ENCODE data around the gene IKZF4.
A peak's percentile ranks its signal among the peaks of the same experiment; 100 is the strongest.
"Not testable (repeated sequence)": the region's sequence is repeated elsewhere in the genome, so short reads cannot be mapped to it uniquely, and the experiment has no call there.

Gene IKZF4

GRCh38 chr12:55982319-55982936, 38.4 kb upstream of the IKZF4 start:
- H3K4me3 ChIP-seq (ENCODE audit: low read length in 2 of 2), result no peak overlapping the region
- H3K27ac ChIP-seq (ENCODE audit: low read depth in 2 of 2, low read length in 2 of 2), result no peak overlapping the region
- H3K9ac ChIP-seq (ENCODE audit: low read depth in 1 of 2, low read length in 2 of 2), result no peak overlapping the region
- peaks cover 4 to 6% of the 10 kb centered on the region in 2 donors for H3K4me1 ChIP-seq (ENCODE audit: control insufficient read depth in 2 of 2, insufficient read depth in 2 of 2, low read length in 2 of 2)
- no peaks in the 10 kb centered on the region for H3K9me3 ChIP-seq (ENCODE audit: control insufficient read depth in 2 of 2, low read length in 2 of 2)
- peaks cover 14 to 21% of the 10 kb centered on the region in 2 donors for H3K36me3 ChIP-seq (ENCODE audit: control insufficient read depth in 2 of 2, insufficient read depth in 2 of 2, low read length in 2 of 2)
- H3K27me3 ChIP-seq (ENCODE audit: control insufficient read depth in 2 of 2, insufficient read depth in 2 of 2, low read length in 2 of 2), result no peaks in the 10 kb centered on the region

- H3K9me3 ChIP-seq (ENCODE audit: control insufficient read depth in 2 of 2, low read length in 2 of 2), result no peaks in the 10 kb centered on the region
- H3K4me3 ChIP-seq (ENCODE audit: low read length in 2 of 2), result no peak overlapping the region
- no peak overlapping the region for H3K9ac ChIP-seq (ENCODE audit: low read depth in 1 of 2, low read length in 2 of 2)
- H3K27ac ChIP-seq (ENCODE audit: low read depth in 2 of 2, low read length in 2 of 2), result no peak overlapping the region
- H3K27me3 ChIP-seq (ENCODE audit: control insufficient read depth in 2 of 2, insufficient read depth in 2 of 2, low read length in 2 of 2), result no peaks in the 10 kb centered on the region
- no peaks in the 10 kb centered on the region for H3K4me1 ChIP-seq (ENCODE audit: control insufficient read depth in 2 of 2, insufficient read depth in 2 of 2, low read length in 2 of 2)
- peaks cover 17 to 25% of the 10 kb centered on the region in 2 donors for H3K36me3 ChIP-seq (ENCODE audit: control insufficient read depth in 2 of 2, insufficient read depth in 2 of 2, low read length in 2 of 2)
Observed at GRCh38 chr12:55983232-55983842, 37.5 kb upstream of the IKZF4 start.

GRCh38 chr12:55984861-55985260, 36.0 kb upstream of the IKZF4 start:
- Histone ChIP-seq H3K4me1 (ENCODE audit: control insufficient read depth in 2 of 2, insufficient read depth in 2 of 2, low read length in 2 of 2) (no peaks in the 10 kb centered on the region), H3K27me3 (ENCODE audit: control insufficient read depth in 2 of 2, insufficient read depth in 2 of 2, low read length in 2 of 2) (no peaks in the 10 kb centered on the region), H3K4me3 (ENCODE audit: low read length in 2 of 2) (no peak overlapping the region), H3K9ac (ENCODE audit: low read depth in 1 of 2, low read length in 2 of 2) (no peak overlapping the region), H3K36me3 (ENCODE audit: control insufficient read depth in 2 of 2, insufficient read depth in 2 of 2, low read length in 2 of 2) (peaks cover 22 to 27% of the 10 kb centered on the region in 2 donors), H3K9me3 (ENCODE audit: control insufficient read depth in 2 of 2, low read length in 2 of 2) (no peaks in the 10 kb centered on the region), H3K27ac (ENCODE audit: low read depth in 2 of 2, low read length in 2 of 2) (no peak overlapping the region)

- H3K4me3 ChIP-seq (ENCODE audit: low read length in 2 of 2), result no peak overlapping the region
- H3K27ac ChIP-seq (ENCODE audit: low read depth in 2 of 2, low read length in 2 of 2), result no peak overlapping the region
- H3K4me1 ChIP-seq (ENCODE audit: control insufficient read depth in 2 of 2, insufficient read depth in 2 of 2, low read length in 2 of 2), result no peaks in the 10 kb centered on the region
- H3K27me3 ChIP-seq (ENCODE audit: control insufficient read depth in 2 of 2, insufficient read depth in 2 of 2, low read length in 2 of 2), result no peaks in the 10 kb centered on the region
- no peak overlapping the region for H3K9ac ChIP-seq (ENCODE audit: low read depth in 1 of 2, low read length in 2 of 2)
- H3K9me3 ChIP-seq (ENCODE audit: control insufficient read depth in 2 of 2, low read length in 2 of 2), result no peaks in the 10 kb centered on the region
- H3K36me3 ChIP-seq (ENCODE audit: control insufficient read depth in 2 of 2, insufficient read depth in 2 of 2, low read length in 2 of 2), result peaks cover 26 to 29% of the 10 kb centered on the region in 2 donors
Observed at GRCh38 chr12:55985341-55985740, 35.5 kb upstream of the IKZF4 start.

- H3K27ac ChIP-seq (ENCODE audit: low read depth in 2 of 2, low read length in 2 of 2); H3K4me1 ChIP-seq (ENCODE audit: control insufficient read depth in 2 of 2, insufficient read depth in 2 of 2, low read length in 2 of 2); H3K9ac ChIP-seq (ENCODE audit: low read depth in 1 of 2, low read length in 2 of 2); H3K9me3 ChIP-seq (ENCODE audit: control insufficient read depth in 2 of 2, low read length in 2 of 2); H3K4me3 ChIP-seq (ENCODE audit: low read length in 2 of 2); H3K27me3 ChIP-seq (ENCODE audit: control insufficient read depth in 2 of 2, insufficient read depth in 2 of 2, low read length in 2 of 2): not testable (repeated sequence)
- H3K36me3 ChIP-seq (ENCODE audit: control insufficient read depth in 2 of 2, insufficient read depth in 2 of 2, low read length in 2 of 2), result peaks cover 32 to 35% of the 10 kb centered on the region in 2 donors
Observed at GRCh38 chr12:55985976-55986375, 34.9 kb upstream of the IKZF4 start.

- H3K4me1 ChIP-seq (ENCODE audit: control insufficient read depth in 2 of 2, insufficient read depth in 2 of 2, low read length in 2 of 2), result no peaks in the 10 kb centered on the region
- H3K9me3 ChIP-seq (ENCODE audit: control insufficient read depth in 2 of 2, low read length in 2 of 2), result no peaks in the 10 kb centered on the region
- no peak overlapping the region for H3K9ac ChIP-seq (ENCODE audit: low read depth in 1 of 2, low read length in 2 of 2)
- H3K4me3 ChIP-seq (ENCODE audit: low read length in 2 of 2), result no peak overlapping the region
- H3K27ac ChIP-seq (ENCODE audit: low read depth in 2 of 2, low read length in 2 of 2), result no peak overlapping the region
- H3K36me3 ChIP-seq (ENCODE audit: control insufficient read depth in 2 of 2, insufficient read depth in 2 of 2, low read length in 2 of 2), result peaks cover 56 to 62% of the 10 kb centered on the region in 2 donors
- no peaks in the 10 kb centered on the region for H3K27me3 ChIP-seq (ENCODE audit: control insufficient read depth in 2 of 2, insufficient read depth in 2 of 2, low read length in 2 of 2)
Observed at GRCh38 chr12:55991110-55991509, 29.7 kb upstream of the IKZF4 start.

GRCh38 chr12:55993230-55993853, 27.5 kb upstream of the IKZF4 start:
- Histone ChIP-seq H3K9ac (ENCODE audit: low read depth in 1 of 2, low read length in 2 of 2) (no peak overlapping the region), H3K27me3 (ENCODE audit: control insufficient read depth in 2 of 2, insufficient read depth in 2 of 2, low read length in 2 of 2) (no peaks in the 10 kb centered on the region), H3K9me3 (ENCODE audit: control insufficient read depth in 2 of 2, low read length in 2 of 2) (no peaks in the 10 kb centered on the region), H3K4me3 (ENCODE audit: low read length in 2 of 2) (no peak overlapping the region), H3K27ac (ENCODE audit: low read depth in 2 of 2, low read length in 2 of 2) (no peak overlapping the region), H3K36me3 (ENCODE audit: control insufficient read depth in 2 of 2, insufficient read depth in 2 of 2, low read length in 2 of 2) (peaks cover 44 to 53% of the 10 kb centered on the region in 2 donors), H3K4me1 (ENCODE audit: control insufficient read depth in 2 of 2, insufficient read depth in 2 of 2, low read length in 2 of 2) (peaks cover 10 to 12% of the 10 kb centered on the region in 2 donors)

GRCh38 chr12:55995366-55995765, 25.5 kb upstream of the IKZF4 start:
- Histone ChIP-seq H3K9me3 (ENCODE audit: control insufficient read depth in 2 of 2, low read length in 2 of 2) (no peaks in the 10 kb centered on the region), H3K27ac (ENCODE audit: low read depth in 2 of 2, low read length in 2 of 2) (no peak overlapping the region), H3K4me3 (ENCODE audit: low read length in 2 of 2) (no peak overlapping the region)

GRCh38 chr12:55996201-55996714, 24.6 kb upstream of the IKZF4 start:
- peak overlapping the region; percentile 92 to 99 for H3K4me3 ChIP-seq (ENCODE audit: low read length in 2 of 2)
- peaks cover 28 to 31% of the 10 kb centered on the region in 2 donors for H3K36me3 ChIP-seq (ENCODE audit: control insufficient read depth in 2 of 2, insufficient read depth in 2 of 2, low read length in 2 of 2)
- H3K9ac ChIP-seq (ENCODE audit: low read depth in 1 of 2, low read length in 2 of 2), result peak overlapping the region; percentile 79 to 87
- no peaks in the 10 kb centered on the region for H3K27me3 ChIP-seq (ENCODE audit: control insufficient read depth in 2 of 2, insufficient read depth in 2 of 2, low read length in 2 of 2)
- peaks cover 10 to 12% of the 10 kb centered on the region in 2 donors for H3K4me1 ChIP-seq (ENCODE audit: control insufficient read depth in 2 of 2, insufficient read depth in 2 of 2, low read length in 2 of 2)
- H3K27ac ChIP-seq (ENCODE audit: low read depth in 2 of 2, low read length in 2 of 2), result peak overlapping the region; percentile 82 to 86
- H3K9me3 ChIP-seq (ENCODE audit: control insufficient read depth in 2 of 2, low read length in 2 of 2), result no peaks in the 10 kb centered on the region

More at GRCh38 chr12:55995366-55995765, 25.5 kb upstream of the IKZF4 start:
- Histone ChIP-seq H3K27me3 (ENCODE audit: control insufficient read depth in 2 of 2, insufficient read depth in 2 of 2, low read length in 2 of 2) (no peaks in the 10 kb centered on the region), H3K9ac (ENCODE audit: low read depth in 1 of 2, low read length in 2 of 2) (no peak overlapping the region), H3K4me1 (ENCODE audit: control insufficient read depth in 2 of 2, insufficient read depth in 2 of 2, low read length in 2 of 2) (peaks cover 10 to 12% of the 10 kb centered on the region in 2 donors), H3K36me3 (ENCODE audit: control insufficient read depth in 2 of 2, insufficient read depth in 2 of 2, low read length in 2 of 2) (peaks cover 37 to 40% of the 10 kb centered on the region in 2 donors)

All from mucosa of rectum (tissue), 2 donors.